ENCODE data around the gene FMO4. TPM values are rescaled to one million over a fixed set of nuclear protein-coding genes. Genes with fewer than 3 reads are reported as not detected.
"Not testable (repeated sequence)": the region's sequence is repeated elsewhere in the genome, so short reads cannot be mapped to it uniquely, and the experiment has no call there.

FMO4 gene
- total RNA-seq, 1 donor from 2014 or later, result 1.1 TPM

- H3K9me3 ChIP-seq (ENCODE audit: insufficient read depth, low read depth, low read length), result no peaks in the 10 kb centered on the region
- FAIRE-seq, result no peak
- H3K4me3 ChIP-seq (ENCODE audit: insufficient read depth, low read depth, low read length), result no peak overlapping the region
- H3K79me2 ChIP-seq (ENCODE audit: insufficient read depth, low read length), result no peaks in the 10 kb centered on the region
- H3K9ac ChIP-seq (ENCODE audit: low read length), result no peak overlapping the region
- no peaks in the 10 kb centered on the region for H3K27me3 ChIP-seq (ENCODE audit: insufficient read depth, low read length)
- Mint-ChIP-seq H3K4me1 (ENCODE audit: low read depth, unreplicated experiment) (peaks cover 10% of the 10 kb centered on the region), H3K9me3 (ENCODE audit: unreplicated experiment) (no peaks in the 10 kb centered on the region), H3K27ac (ENCODE audit: unreplicated experiment) (no peak overlapping the region), H3K4me3 (ENCODE audit: unreplicated experiment) (no peak overlapping the region), H3K36me3 (ENCODE audit: low read depth, unreplicated experiment) (no peaks in the 10 kb centered on the region), H3K27me3 (ENCODE audit: low read depth, unreplicated experiment) (peaks cover 4% of the 10 kb centered on the region)
- no peaks in the 10 kb centered on the region for H3K36me3 ChIP-seq (ENCODE audit: insufficient read depth, low read length)
- H3K4me1 ChIP-seq (ENCODE audit: insufficient read depth, low read length), result peaks cover 3% of the 10 kb centered on the region
- peak; percentile 46 for DNase-seq (ENCODE audit: low read depth)
- no peak for TF ChIP-seq EZH2 (IDR thresholded peaks at IDR 0.05; ENCODE audit: insufficient read depth, low read length)
- TF ChIP-seq, protein P1, sequence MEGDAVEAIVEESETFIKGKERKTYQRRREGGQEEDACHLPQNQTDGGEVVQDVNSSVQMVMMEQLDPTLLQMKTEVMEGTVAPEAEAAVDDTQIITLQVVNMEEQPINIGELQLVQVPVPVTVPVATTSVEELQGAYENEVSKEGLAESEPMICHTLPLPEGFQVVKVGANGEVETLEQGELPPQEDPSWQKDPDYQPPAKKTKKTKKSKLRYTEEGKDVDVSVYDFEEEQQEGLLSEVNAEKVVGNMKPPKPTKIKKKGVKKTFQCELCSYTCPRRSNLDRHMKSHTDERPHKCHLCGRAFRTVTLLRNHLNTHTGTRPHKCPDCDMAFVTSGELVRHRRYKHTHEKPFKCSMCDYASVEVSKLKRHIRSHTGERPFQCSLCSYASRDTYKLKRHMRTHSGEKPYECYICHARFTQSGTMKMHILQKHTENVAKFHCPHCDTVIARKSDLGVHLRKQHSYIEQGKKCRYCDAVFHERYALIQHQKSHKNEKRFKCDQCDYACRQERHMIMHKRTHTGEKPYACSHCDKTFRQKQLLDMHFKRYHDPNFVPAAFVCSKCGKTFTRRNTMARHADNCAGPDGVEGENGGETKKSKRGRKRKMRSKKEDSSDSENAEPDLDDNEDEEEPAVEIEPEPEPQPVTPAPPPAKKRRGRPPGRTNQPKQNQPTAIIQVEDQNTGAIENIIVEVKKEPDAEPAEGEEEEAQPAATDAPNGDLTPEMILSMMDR (IDR thresholded peaks at IDR 0.05; ENCODE audit: insufficient read depth, low read depth, low read length), result no peak
- H2AFZ ChIP-seq (ENCODE audit: low read depth, low read length), result peak overlapping the region; percentile 24
- peak overlapping the region; percentile 8 for H3K4me2 ChIP-seq (ENCODE audit: low read length)
- no peaks in the 10 kb centered on the region for H4K20me1 ChIP-seq (ENCODE audit: insufficient read depth, low read length)
- H3K27ac ChIP-seq (ENCODE audit: low read depth, low read length), result no peak overlapping the region
Measured at GRCh38 chr1:171355727-171356126, 41.7 kb downstream of the FMO4 start.

GRCh38 chr1:171357179-171357578 lies 43.2 kb downstream of the FMO4 start:
- peaks cover 3% of the 10 kb centered on the region for H3K4me1 ChIP-seq (ENCODE audit: insufficient read depth, low read length)
- peaks cover 10% of the 10 kb centered on the region for H3K4me1 Mint-ChIP-seq (ENCODE audit: low read depth, unreplicated experiment)
- H3K4me2 ChIP-seq (ENCODE audit: low read length), result no peak overlapping the region
- H3K36me3 ChIP-seq (ENCODE audit: insufficient read depth, low read length), result no peaks in the 10 kb centered on the region
- no peak overlapping the region for H2AFZ ChIP-seq (ENCODE audit: low read depth, low read length)
- H3K27ac Mint-ChIP-seq (ENCODE audit: unreplicated experiment), result no peak overlapping the region
- H3K27ac ChIP-seq (ENCODE audit: low read depth, low read length), result no peak overlapping the region
- TF ChIP-seq, protein P1 (IDR thresholded peaks at IDR 0.05; ENCODE audit: insufficient read depth, low read depth, low read length), result no peak
- TF ChIP-seq EZH2 (IDR thresholded peaks at IDR 0.05; ENCODE audit: insufficient read depth, low read length), result no peak
- no peak overlapping the region for H3K9ac ChIP-seq (ENCODE audit: low read length)
- DNase-seq (ENCODE audit: low read depth) (no peak), FAIRE-seq (no peak)
- no peaks in the 10 kb centered on the region for H3K9me3 ChIP-seq (ENCODE audit: insufficient read depth, low read depth, low read length)
- H3K27me3 ChIP-seq (ENCODE audit: insufficient read depth, low read length), result no peaks in the 10 kb centered on the region
- no peaks in the 10 kb centered on the region for H4K20me1 ChIP-seq (ENCODE audit: insufficient read depth, low read length)
- peaks cover 5% of the 10 kb centered on the region for H3K9me3 Mint-ChIP-seq (ENCODE audit: unreplicated experiment)
- peaks cover 4% of the 10 kb centered on the region for H3K27me3 Mint-ChIP-seq (ENCODE audit: low read depth, unreplicated experiment)
- no peaks in the 10 kb centered on the region for H3K79me2 ChIP-seq (ENCODE audit: insufficient read depth, low read length)
- no peak overlapping the region for H3K4me3 Mint-ChIP-seq (ENCODE audit: unreplicated experiment)
- no peaks in the 10 kb centered on the region for H3K36me3 Mint-ChIP-seq (ENCODE audit: low read depth, unreplicated experiment)
- no peak overlapping the region for H3K4me3 ChIP-seq (ENCODE audit: insufficient read depth, low read depth, low read length)

GRCh38 chr1:171359355-171359648 lies 45.3 kb downstream of the FMO4 start:
- not testable (repeated sequence) for H3K4me1 ChIP-seq (ENCODE audit: insufficient read depth, low read length); H3K36me3 Mint-ChIP-seq (ENCODE audit: low read depth, unreplicated experiment); FAIRE-seq; H2AFZ ChIP-seq (ENCODE audit: low read depth, low read length); H3K27me3 ChIP-seq (ENCODE audit: insufficient read depth, low read length); H3K9me3 ChIP-seq (ENCODE audit: insufficient read depth, low read depth, low read length); DNase-seq (ENCODE audit: low read depth); H3K27ac Mint-ChIP-seq (ENCODE audit: unreplicated experiment); H3K4me3 Mint-ChIP-seq (ENCODE audit: unreplicated experiment); H3K27me3 Mint-ChIP-seq (ENCODE audit: low read depth, unreplicated experiment); H4K20me1 ChIP-seq (ENCODE audit: insufficient read depth, low read length); H3K79me2 ChIP-seq (ENCODE audit: insufficient read depth, low read length); H3K4me2 ChIP-seq (ENCODE audit: low read length); H3K4me3 ChIP-seq (ENCODE audit: insufficient read depth, low read depth, low read length); H3K27ac ChIP-seq (ENCODE audit: low read depth, low read length); H3K36me3 ChIP-seq (ENCODE audit: insufficient read depth, low read length); H3K9ac ChIP-seq (ENCODE audit: low read length)
- peaks cover 16% of the 10 kb centered on the region for H3K9me3 Mint-ChIP-seq (ENCODE audit: unreplicated experiment)
- H3K4me1 Mint-ChIP-seq (ENCODE audit: low read depth, unreplicated experiment), result peaks cover 10% of the 10 kb centered on the region

GRCh38 chr1:171359731-171360527 lies 45.9 kb downstream of the FMO4 start:
- H3K9me3 Mint-ChIP-seq (ENCODE audit: unreplicated experiment), result peaks cover 16% of the 10 kb centered on the region
- H3K27ac ChIP-seq (ENCODE audit: low read depth, low read length); H3K4me2 ChIP-seq (ENCODE audit: low read length); H3K9me3 ChIP-seq (ENCODE audit: insufficient read depth, low read depth, low read length); DNase-seq (ENCODE audit: low read depth); H3K4me3 Mint-ChIP-seq (ENCODE audit: unreplicated experiment); H3K36me3 Mint-ChIP-seq (ENCODE audit: low read depth, unreplicated experiment); H3K27me3 ChIP-seq (ENCODE audit: insufficient read depth, low read length); H3K4me1 ChIP-seq (ENCODE audit: insufficient read depth, low read length); H3K27me3 Mint-ChIP-seq (ENCODE audit: low read depth, unreplicated experiment); H4K20me1 ChIP-seq (ENCODE audit: insufficient read depth, low read length); H2AFZ ChIP-seq (ENCODE audit: low read depth, low read length); H3K4me3 ChIP-seq (ENCODE audit: insufficient read depth, low read depth, low read length); H3K27ac Mint-ChIP-seq (ENCODE audit: unreplicated experiment); H3K36me3 ChIP-seq (ENCODE audit: insufficient read depth, low read length); H3K9ac ChIP-seq (ENCODE audit: low read length); H3K79me2 ChIP-seq (ENCODE audit: insufficient read depth, low read length); FAIRE-seq: not testable (repeated sequence)
- H3K4me1 Mint-ChIP-seq (ENCODE audit: low read depth, unreplicated experiment), result peaks cover 10% of the 10 kb centered on the region

All from astrocyte (in vitro differentiated cells and primary cell).